HG03025 (cell line): ENCODE data around the gene ACOT8.
"Not testable (repeated sequence)": the region's sequence is repeated elsewhere in the genome, so short reads cannot be mapped to it uniquely, and the experiment has no call there.

Source experiments
- ATAC-seq: cut with Tn5 transposase; IDR thresholded peaks from one replicate; pipeline ENCODE4 v1.9.1; 2021; ENCODE audit warnings: mild to moderate bottlenecking, moderate library complexity; ENCODE audit not compliant: unreplicated experiment, low FRiP score

The ACOT8 gene

DNA sequence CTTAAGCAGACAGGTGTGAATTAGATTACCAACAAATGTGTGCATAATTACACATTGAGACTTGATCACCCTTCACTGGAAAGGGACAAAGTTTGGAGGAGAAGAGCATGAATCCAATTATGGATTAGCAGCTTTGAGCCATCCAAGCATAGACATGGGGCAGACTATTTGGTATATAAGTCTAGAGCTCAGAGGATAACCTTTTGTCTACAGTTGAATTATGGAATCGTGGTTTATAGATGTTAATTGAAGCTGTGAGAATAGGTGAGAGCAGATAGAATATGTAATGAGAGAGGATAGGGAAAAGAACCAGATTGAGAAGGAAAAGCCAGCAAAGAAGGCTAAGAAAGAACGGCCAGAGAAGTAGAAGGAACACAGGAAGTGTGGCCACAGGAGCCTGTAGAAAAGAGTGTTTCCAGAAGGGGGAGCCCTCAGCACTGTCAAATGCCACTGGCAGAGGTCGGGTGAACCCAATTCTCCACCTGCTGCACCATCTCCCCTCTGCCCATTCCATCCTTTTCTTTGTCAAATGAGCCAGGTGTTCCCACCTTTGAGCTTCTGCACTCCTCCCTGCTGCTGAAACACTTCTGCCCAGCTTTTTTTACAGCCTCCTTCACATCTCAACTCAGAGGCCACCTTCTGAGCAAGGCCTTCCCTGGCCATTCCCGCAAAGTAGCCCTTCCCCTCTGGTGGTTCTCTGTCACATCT, 58.1 kb downstream of the ACOT8 start:
- no peak for ATAC-seq

DNA sequence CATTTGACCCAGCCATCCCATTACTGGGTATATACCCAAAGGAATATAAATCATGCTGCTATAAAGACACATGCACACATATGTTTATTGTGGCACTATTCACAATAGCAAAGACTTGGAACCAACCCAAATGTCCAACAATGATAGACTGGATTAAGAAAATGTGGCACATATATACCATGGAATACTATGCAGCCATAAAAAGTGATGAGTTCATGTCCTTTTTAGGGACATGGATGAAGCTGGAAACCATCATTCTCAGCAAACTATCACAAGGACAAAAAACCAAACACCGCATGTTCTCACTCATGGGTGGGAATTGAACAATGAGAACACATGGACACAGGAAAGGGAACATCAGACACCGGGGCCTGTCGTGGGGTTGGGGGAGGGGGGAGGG, 59.2 kb downstream of the ACOT8 start:
- ATAC-seq = not testable (repeated sequence)

DNA sequence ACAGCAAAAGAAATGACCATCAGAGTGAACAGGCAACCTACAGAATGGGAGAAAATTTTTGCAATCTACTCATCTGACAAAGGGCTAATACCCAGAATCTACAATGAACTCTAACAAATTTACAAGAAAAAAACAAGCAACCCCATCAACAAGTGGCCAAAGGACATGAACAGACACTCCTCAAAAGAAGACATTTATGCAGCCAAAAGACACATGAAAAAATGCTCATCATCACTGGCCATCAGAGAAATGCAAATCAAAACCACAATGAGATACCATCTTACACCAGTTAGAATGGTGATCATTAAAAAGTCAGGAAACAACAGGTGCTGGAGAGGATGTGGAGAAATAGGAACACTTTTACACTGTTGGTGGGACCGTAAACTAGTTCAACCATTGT, 59.7 kb downstream of the ACOT8 start:
- not testable (repeated sequence) for ATAC-seq

- no peak for ATAC-seq
Observed at GRCh38 chr20:45796337-45797065, 60.7 kb downstream of the ACOT8 start.

DNA sequence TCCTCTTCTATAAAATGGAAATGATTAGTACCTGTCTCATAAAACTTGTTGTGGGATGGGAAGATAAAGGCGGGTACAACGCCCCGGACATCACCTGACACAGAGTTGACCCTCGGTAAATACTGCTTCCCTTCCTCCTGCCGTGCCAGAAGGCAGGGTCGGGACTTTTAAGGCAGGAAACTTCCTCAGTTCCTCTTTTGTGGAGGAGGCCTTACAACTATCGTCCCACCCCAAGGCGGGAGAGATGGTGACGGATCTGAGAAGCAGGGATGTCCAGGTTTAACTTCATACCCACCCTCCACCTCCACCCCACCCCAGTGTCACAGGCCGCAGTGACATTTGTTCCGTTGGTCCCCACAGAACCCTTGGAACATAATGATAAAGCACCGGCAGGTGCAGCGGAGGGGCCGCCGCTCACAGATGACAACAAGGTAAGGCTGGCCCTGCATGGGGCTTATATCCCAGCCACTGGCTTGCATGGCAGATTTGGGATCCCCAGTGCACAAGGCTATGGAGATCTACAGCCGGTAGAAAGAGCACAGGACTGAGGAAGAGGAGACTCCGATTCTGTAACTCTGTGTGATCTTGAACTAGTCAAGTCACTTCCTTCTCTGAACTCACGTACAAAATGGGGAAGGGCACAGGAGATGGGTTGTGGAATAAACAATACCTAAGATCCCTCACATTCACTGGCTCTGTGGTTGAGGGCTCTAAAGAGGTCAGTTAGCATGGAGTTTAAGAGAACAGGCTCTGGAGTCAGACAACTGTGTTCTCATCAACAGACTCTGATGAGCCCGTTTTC, 64.7 kb downstream of the ACOT8 start:
- peak; percentile 9 for ATAC-seq
